PC-3 (cell line): ENCODE measurements around the gene ZNHIT1.

Source experiments
- CTCF ChIP-seq: fragments of 300-600 bp; sonication (generic); conservative IDR thresholded peaks from 2 replicates; pipeline ENCODE4 v1.5.1; 2017; ENCODE audit warnings: antibody characterized with exemption, low read depth, mild to moderate bottlenecking, low read length
- EZH2 ChIP-seq: fragments of 300-600 bp; sonication (generic); IDR thresholded peaks from one replicate; pipeline ENCODE4 v1.6.1; 2017; ENCODE audit warnings: antibody characterized with exemption, mild to moderate bottlenecking, low read length; ENCODE audit not compliant: unreplicated experiment
- EZH2phosphoT487 ChIP-seq: fragments of 300-600 bp; sonication (generic); IDR thresholded peaks from 2 replicates; pipeline ENCODE4 v1.6.1; 2018; ENCODE audit warnings: mild to moderate bottlenecking, antibody characterized with exemption, low read length, borderline replicate concordance

GRCh38 chr7:101241443-101242349 is 23.7 kb downstream of the ZNHIT1 start:
- TF ChIP-seq CTCF (no peak), EZH2 (no peak), EZH2phosphoT487 (no peak)
